Measurements from ENCODE around the gene DOCK1.

DNA sequence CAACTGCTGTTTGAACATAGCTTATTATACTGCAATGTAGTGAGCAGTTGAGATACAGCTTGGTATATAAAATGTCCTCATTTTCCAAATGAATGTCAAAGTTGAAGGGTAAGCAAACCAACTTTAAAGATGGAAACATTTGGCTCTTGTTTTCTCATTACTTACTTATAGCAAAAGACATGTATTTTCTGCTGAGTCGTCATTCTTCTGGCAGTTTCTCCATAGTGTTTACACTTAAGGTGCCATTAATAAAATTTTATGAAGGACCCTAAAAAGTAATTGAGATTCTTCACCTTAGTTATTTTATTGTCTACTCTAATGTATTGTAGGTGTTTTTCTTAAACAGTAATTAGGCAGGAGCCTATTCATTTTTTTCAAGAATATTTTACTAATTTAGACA is 222.6 kb downstream of the DOCK1 start:
- no peak for TF ChIP-seq POLR2A (IDR thresholded peaks at IDR 0.05)
- no peak for TF ChIP-seq EP300 (IDR thresholded peaks at IDR 0.05)
- TF ChIP-seq, protein P1, sequence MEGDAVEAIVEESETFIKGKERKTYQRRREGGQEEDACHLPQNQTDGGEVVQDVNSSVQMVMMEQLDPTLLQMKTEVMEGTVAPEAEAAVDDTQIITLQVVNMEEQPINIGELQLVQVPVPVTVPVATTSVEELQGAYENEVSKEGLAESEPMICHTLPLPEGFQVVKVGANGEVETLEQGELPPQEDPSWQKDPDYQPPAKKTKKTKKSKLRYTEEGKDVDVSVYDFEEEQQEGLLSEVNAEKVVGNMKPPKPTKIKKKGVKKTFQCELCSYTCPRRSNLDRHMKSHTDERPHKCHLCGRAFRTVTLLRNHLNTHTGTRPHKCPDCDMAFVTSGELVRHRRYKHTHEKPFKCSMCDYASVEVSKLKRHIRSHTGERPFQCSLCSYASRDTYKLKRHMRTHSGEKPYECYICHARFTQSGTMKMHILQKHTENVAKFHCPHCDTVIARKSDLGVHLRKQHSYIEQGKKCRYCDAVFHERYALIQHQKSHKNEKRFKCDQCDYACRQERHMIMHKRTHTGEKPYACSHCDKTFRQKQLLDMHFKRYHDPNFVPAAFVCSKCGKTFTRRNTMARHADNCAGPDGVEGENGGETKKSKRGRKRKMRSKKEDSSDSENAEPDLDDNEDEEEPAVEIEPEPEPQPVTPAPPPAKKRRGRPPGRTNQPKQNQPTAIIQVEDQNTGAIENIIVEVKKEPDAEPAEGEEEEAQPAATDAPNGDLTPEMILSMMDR (IDR thresholded peaks at IDR 0.05) = no peak
- TF ChIP-seq POLR2AphosphoS5 (IDR thresholded peaks at IDR 0.05) = no peak
